ENCODE measurements around the gene TM4SF18. TPM values are rescaled to one million over a fixed set of nuclear protein-coding genes. Genes with fewer than 3 reads are reported as not detected.

Gene TM4SF18
- total and polyA plus RNA-seq, 2 experiments from 2014 or later, result 1.6 to 2.0 TPM

GRCh38 chr3:149282322-149282721 is 51.1 kb downstream of the TM4SF18 start:
- H3K36me3 Mint-ChIP-seq (ENCODE audit: low read depth), result peaks cover 3% of the 10 kb centered on the region; the same call in 1 of the 3 replicates
- no peak overlapping the region for H3K4me2 ChIP-seq
- H3K79me2 ChIP-seq (replicated peaks; ENCODE audit: insufficient read depth), result no peaks in the 10 kb centered on the region
- H4K20me1 ChIP-seq (replicated peaks; ENCODE audit: insufficient read depth), result no peaks in the 10 kb centered on the region
- no peaks in the 10 kb centered on the region for H3K27me3 ChIP-seq (ENCODE audit: insufficient read depth)
- TF ChIP-seq STAT1 (IDR thresholded peaks at IDR 0.05; ENCODE audit: unreplicated experiment) (no peak), ZNF114 (CRISPR knock-in tag; IDR thresholded peaks at IDR 0.05) (no peak), CTCF (conservative IDR thresholded peaks at IDR 0.05; ENCODE audit: low read depth in 2 of 2) (no peak), JUNB (IDR thresholded peaks at IDR 0.05; ENCODE audit: unreplicated experiment) (no peak), EZH2 (IDR thresholded peaks at IDR 0.05; ENCODE audit: low read depth, unreplicated experiment) (no peak), REST (IDR thresholded peaks at IDR 0.05; ENCODE audit: unreplicated experiment) (no peak), POLR2AphosphoS5 (IDR thresholded peaks at IDR 0.05; ENCODE audit: low read depth) (no peak), ETS1 (IDR thresholded peaks at IDR 0.05) (no peak), EZH2phosphoT487 (IDR thresholded peaks at IDR 0.05; ENCODE audit: unreplicated experiment) (no peak), ZNF331 (CRISPR knock-in tag; IDR thresholded peaks at IDR 0.05; ENCODE audit: low read depth) (no peak), NANOG (IDR thresholded peaks at IDR 0.05; ENCODE audit: borderline replicate concordance) (no peak), CREB1 (CRISPR knock-in tag; IDR thresholded peaks at IDR 0.05; ENCODE audit: low read depth) (no peak)
- TF ChIP-seq, protein P1, sequence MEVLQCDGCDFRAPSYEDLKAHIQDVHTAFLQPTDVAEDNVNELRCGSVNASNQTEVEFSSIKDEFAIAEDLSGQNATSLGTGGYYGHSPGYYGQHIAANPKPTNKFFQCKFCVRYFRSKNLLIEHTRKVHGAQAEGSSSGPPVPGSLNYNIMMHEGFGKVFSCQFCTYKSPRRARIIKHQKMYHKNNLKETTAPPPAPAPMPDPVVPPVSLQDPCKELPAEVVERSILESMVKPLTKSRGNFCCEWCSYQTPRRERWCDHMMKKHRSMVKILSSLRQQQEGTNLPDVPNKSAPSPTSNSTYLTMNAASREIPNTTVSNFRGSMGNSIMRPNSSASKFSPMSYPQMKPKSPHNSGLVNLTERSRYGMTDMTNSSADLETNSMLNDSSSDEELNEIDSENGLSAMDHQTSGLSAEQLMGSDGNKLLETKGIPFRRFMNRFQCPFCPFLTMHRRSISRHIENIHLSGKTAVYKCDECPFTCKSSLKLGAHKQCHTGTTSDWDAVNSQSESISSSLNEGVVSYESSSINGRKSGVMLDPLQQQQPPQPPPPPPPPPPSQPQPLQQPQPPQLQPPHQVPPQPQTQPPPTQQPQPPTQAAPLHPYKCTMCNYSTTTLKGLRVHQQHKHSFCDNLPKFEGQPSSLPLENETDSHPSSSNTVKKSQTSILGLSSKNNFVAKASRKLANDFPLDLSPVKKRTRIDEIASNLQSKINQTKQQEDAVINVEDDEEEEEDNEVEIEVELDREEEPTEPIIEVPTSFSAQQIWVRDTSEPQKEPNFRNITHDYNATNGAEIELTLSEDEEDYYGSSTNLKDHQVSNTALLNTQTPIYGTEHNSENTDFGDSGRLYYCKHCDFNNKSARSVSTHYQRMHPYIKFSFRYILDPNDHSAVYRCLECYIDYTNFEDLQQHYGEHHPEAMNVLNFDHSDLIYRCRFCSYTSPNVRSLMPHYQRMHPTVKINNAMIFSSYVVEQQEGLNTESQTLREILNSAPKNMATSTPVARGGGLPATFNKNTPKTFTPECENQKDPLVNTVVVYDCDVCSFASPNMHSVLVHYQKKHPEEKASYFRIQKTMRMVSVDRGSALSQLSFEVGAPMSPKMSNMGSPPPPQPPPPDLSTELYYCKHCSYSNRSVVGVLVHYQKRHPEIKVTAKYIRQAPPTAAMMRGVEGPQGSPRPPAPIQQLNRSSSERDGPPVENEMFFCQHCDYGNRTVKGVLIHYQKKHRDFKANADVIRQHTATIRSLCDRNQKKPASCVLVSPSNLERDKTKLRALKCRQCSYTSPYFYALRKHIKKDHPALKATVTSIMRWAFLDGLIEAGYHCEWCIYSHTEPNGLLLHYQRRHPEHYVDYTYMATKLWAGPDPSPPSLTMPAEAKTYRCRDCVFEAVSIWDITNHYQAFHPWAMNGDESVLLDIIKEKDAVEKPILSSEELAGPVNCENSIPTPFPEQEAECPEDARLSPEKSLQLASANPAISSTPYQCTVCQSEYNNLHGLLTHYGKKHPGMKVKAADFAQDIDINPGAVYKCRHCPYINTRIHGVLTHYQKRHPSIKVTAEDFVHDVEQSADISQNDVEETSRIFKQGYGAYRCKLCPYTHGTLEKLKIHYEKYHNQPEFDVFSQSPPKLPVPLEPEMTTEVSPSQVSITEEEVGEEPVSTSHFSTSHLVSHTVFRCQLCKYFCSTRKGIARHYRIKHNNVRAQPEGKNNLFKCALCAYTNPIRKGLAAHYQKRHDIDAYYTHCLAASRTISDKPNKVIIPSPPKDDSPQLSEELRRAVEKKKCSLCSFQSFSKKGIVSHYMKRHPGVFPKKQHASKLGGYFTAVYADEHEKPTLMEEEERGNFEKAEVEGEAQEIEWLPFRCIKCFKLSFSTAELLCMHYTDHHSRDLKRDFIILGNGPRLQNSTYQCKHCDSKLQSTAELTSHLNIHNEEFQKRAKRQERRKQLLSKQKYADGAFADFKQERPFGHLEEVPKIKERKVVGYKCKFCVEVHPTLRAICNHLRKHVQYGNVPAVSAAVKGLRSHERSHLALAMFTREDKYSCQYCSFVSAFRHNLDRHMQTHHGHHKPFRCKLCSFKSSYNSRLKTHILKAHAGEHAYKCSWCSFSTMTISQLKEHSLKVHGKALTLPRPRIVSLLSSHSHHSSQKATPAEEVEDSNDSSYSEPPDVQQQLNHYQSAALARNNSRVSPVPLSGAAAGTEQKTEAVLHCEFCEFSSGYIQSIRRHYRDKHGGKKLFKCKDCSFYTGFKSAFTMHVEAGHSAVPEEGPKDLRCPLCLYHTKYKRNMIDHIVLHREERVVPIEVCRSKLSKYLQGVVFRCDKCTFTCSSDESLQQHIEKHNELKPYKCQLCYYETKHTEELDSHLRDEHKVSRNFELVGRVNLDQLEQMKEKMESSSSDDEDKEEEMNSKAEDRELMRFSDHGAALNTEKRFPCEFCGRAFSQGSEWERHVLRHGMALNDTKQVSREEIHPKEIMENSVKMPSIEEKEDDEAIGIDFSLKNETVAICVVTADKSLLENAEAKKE (CRISPR knock-in tag; IDR thresholded peaks at IDR 0.05), result no peak
- no peak overlapping the region for H3K27ac Mint-ChIP-seq
- H3K27me3 Mint-ChIP-seq (ENCODE audit: insufficient read depth, low read depth, poor library complexity), result no peaks in the 10 kb centered on the region
- no peak overlapping the region for H3K4me3 Mint-ChIP-seq
- no peak for DNase-seq (ENCODE audit: low spot score)
- H3K27ac ChIP-seq (ENCODE audit: low read depth), result no peak overlapping the region
- no peak overlapping the region for H3K4me3 ChIP-seq
- peak overlapping the region; percentile 11; the same call in 1 of the 2 replicates for H2AFZ ChIP-seq
- H3K4me1 ChIP-seq (ENCODE audit: insufficient read depth), result no peaks in the 10 kb centered on the region; the same call in none of the 2 replicates
- peaks cover 8% of the 10 kb centered on the region; the same call in 2 of the 3 replicates for H3K9me3 Mint-ChIP-seq
- H3K9me2 ChIP-seq (ENCODE audit: insufficient read depth), result no peaks in the 10 kb centered on the region
- H3K4me1 Mint-ChIP-seq, result no peaks in the 10 kb centered on the region; the same call in 2 of the 3 replicates
- H3K36me3 ChIP-seq (ENCODE audit: insufficient read depth), result no peaks in the 10 kb centered on the region; the same call in 1 of the 2 replicates
- no peaks in the 10 kb centered on the region for H3F3A ChIP-seq (replicated peaks; ENCODE audit: low read depth)
- ATAC-seq, result no peak
